HG03432 (cell line): ENCODE results near the gene COMT.
"Not testable (repeated sequence)": the region's sequence is repeated elsewhere in the genome, so short reads cannot be mapped to it uniquely, and the experiment has no call there.

ENCODE experiments used
- ATAC-seq: cut with Tn5 transposase; IDR thresholded peaks from one replicate; pipeline ENCODE4 v1.9.1; 2021; ENCODE audit warnings: mild to moderate bottlenecking, moderate library complexity; ENCODE audit not compliant: unreplicated experiment

The COMT gene

GRCh38 chr22:19907902-19908301 lies 33.7 kb upstream of the COMT start:
- ATAC-seq = not testable (repeated sequence)

GRCh38 chr22:19909350-19910179 lies 32.0 kb upstream of the COMT start:
- ATAC-seq = no peak

GRCh38 chr22:19910180-19910744 lies 31.3 kb upstream of the COMT start:
- ATAC-seq = no peak

- ATAC-seq = no peak
These were observed 29.9 kb upstream of the COMT start for GRCh38 chr22:19911540-19912270.

GRCh38 chr22:19912271-19912999 lies 29.1 kb upstream of the COMT start:
- no peak for ATAC-seq

- ATAC-seq = no peak
These were observed 28.1 kb upstream of the COMT start for GRCh38 chr22:19913337-19913936.

- ATAC-seq = no peak
These were observed 27.2 kb upstream of the COMT start for GRCh38 chr22:19914201-19914943.

GRCh38 chr22:19915287-19915954 lies 26.2 kb upstream of the COMT start:
- ATAC-seq = no peak

- no peak for ATAC-seq
These were observed 25.6 kb upstream of the COMT start for GRCh38 chr22:19916006-19916405.

- ATAC-seq = no peak
These were observed 24.6 kb upstream of the COMT start for GRCh38 chr22:19916941-19917340.

GRCh38 chr22:19917389-19918138 lies 24.0 kb upstream of the COMT start:
- no peak for ATAC-seq

GRCh38 chr22:19918332-19919106 lies 23.1 kb upstream of the COMT start:
- ATAC-seq = no peak

- ATAC-seq = no peak
These were observed 21.7 kb upstream of the COMT start for GRCh38 chr22:19919701-19920363.

- ATAC-seq = no peak
These were observed 20.0 kb upstream of the COMT start for GRCh38 chr22:19921544-19922081.

- no peak for ATAC-seq
These were observed 17.6 kb upstream of the COMT start for GRCh38 chr22:19923914-19924513.

- not testable (repeated sequence) for ATAC-seq
These were observed 15.5 kb upstream of the COMT start for GRCh38 chr22:19926028-19926427.

GRCh38 chr22:19927696-19928095 lies 13.9 kb upstream of the COMT start:
- no peak for ATAC-seq
